GM12878 (cell line): Measurements from ENCODE around the gene CIB2. TPM values are rescaled to one million over a fixed set of nuclear protein-coding genes. Genes with fewer than 3 reads are reported as not detected.

ENCODE experiments used
- EED ChIP-seq: sonication (generic); IDR thresholded peaks from 2 replicates; pipeline ENCODE4 v1.6.1; 2016; ENCODE audit warnings: antibody characterized with exemption, low read depth
- HDGF ChIP-seq: fragments of 450-650 bp; IDR thresholded peaks from 2 replicates; pipeline ENCODE4 v1.6.1; 2016; ENCODE audit warnings: antibody characterized with exemption
- IKZF1 ChIP-seq: fragments of 450-650 bp; conservative IDR thresholded peaks from 2 replicates; pipeline ENCODE4 v1.6.1; 2017; ENCODE audit warnings: antibody characterized with exemption, mild to moderate bottlenecking
- IKZF2 ChIP-seq, 2 experiments: fragments of 450-650 bp; IDR thresholded peaks; 2 replicates each; pipeline ENCODE4 v1.6.1; 2017; ENCODE audit warnings: mild to moderate bottlenecking in 2 of 2, moderate library complexity in 2 of 2
- PRDM15 ChIP-seq: fragments of 450-650 bp; formaldehyde crosslinking; IDR thresholded peaks from 2 replicates; pipeline ENCODE4 v1.4.0; 2020; ENCODE audit warnings: mild to moderate bottlenecking, moderate library complexity
- ZBTB11 ChIP-seq: fragments of 450-650 bp; formaldehyde crosslinking; IDR thresholded peaks from 2 replicates; pipeline ENCODE4 v1.5.0; 2022; ENCODE audit warnings: mild to moderate bottlenecking, missing genetic modification characterization
- polyA plus RNA-seq, 11 experiments: library from polyadenylated mRNA; depleted of rRNA in 4 of 11; unstranded in 6 of 11; stranded (reverse) in 5 of 11; fragments of >200 nt; fragmentation: Nextera tagmentation in 4 of 11; fragmentation: Illumina TruSeq in 1 of 11; extraction: Ambion mirVana in 4 of 11; extraction: Trizol in 1 of 11; gene quantifications; 1 replicate in 1 of 11; 2 replicates in 10 of 11; pipeline versions ENCODE4 v1.2.1 to v1.2.3, GENCODE V29; 2011 to 2016; ENCODE audit warnings: inconsistent platforms in 2 of 11, missing spikeins in 2 of 11, low read depth in 1 of 11
- total RNA-seq, 4 experiments: library from RNA; depleted of rRNA in 3 of 4; stranded (reverse); fragments of >200 nt in 3 of 4; fragmentation: Illumina TruSeq in 1 of 4; extraction: Trizol in 1 of 4; gene quantifications; 2 replicates each; pipeline versions ENCODE4 v1.2.1 to v1.2.3, GENCODE V29; 2013 to 2021

The CIB2 gene
- total and polyA plus RNA-seq, 10 of the 15 experiments (the other 5 are each of a cell fraction or from before 2014, with no cell fraction given), result 0.56 to 12.1 (median 7.1) TPM

- no peak for TF ChIP-seq PRDM15
- peak; percentile 75 for TF ChIP-seq IKZF1
- no peak for TF ChIP-seq ZBTB11 (CRISPR knock-in tag)
- TF ChIP-seq EED, result peak; percentile 44
- peak; percentile 60 to 71; a peak in 3 of 4 replicates for TF ChIP-seq IKZF2 (IDR thresholded peaks at IDR 0.05)
- 0 out of 2 replicates have a peak, but pooled peaks have one; percentile 21 for TF ChIP-seq HDGF
Measured at GRCh38 chr15:78087951-78088772, 43.1 kb downstream of the CIB2 start (continued).
